Aorta (tissue), 5 donors: ENCODE measurements around the gene LPIN2. TPM values are rescaled to one million over a fixed set of nuclear protein-coding genes. Genes with fewer than 3 reads are reported as not detected.
"Not testable (repeated sequence)": the region's sequence is repeated elsewhere in the genome, so short reads cannot be mapped to it uniquely, and the experiment has no call there.

Experiments used
- ATAC-seq: fragments of 200-7000 bp; cut with Tn5 transposase; one replicate; pipeline ENCODE4 v1.9.1; 2022; ENCODE audit warnings: moderate library complexity; ENCODE audit not compliant: low FRiP score
- DNase-seq, 2 donors: peaks; one replicate each; pipeline ENCODE4 v3.0.0-alpha.2; 2020
- H3K27ac ChIP-seq, 2 donors: one replicate each; pipeline ENCODE4 v1.5.1; 2013; ENCODE audit warnings: low read length in 2 of 2, mild to moderate bottlenecking in 2 of 2, moderate library complexity in 2 of 2, control low read depth in 1 of 2, inconsistent platforms in 1 of 2, low read depth in 1 of 2
- H3K27me3 ChIP-seq, 2 donors: one replicate each; pipeline ENCODE4 v1.6.1; 2013; ENCODE audit warnings: control low read depth in 1 of 2, low read length in 1 of 2, mild to moderate bottlenecking in 1 of 2, moderate library complexity in 1 of 2; ENCODE audit not compliant: insufficient read depth in 2 of 2, control insufficient read depth in 1 of 2
- H3K36me3 ChIP-seq, 2 donors: one replicate each; pipeline ENCODE4 v1.6.1; 2013; ENCODE audit warnings: control low read depth in 1 of 2, low read length in 1 of 2, mild to moderate bottlenecking in 1 of 2; ENCODE audit not compliant: insufficient read depth in 2 of 2, control insufficient read depth in 1 of 2
- H3K4me1 ChIP-seq, 2 donors: one replicate each; pipeline ENCODE4 v1.6.1; 2013; ENCODE audit warnings: low read length in 2 of 2, control low read depth in 1 of 2, mild to moderate bottlenecking in 1 of 2, moderate library complexity in 1 of 2; ENCODE audit not compliant: insufficient read depth in 2 of 2, control insufficient read depth in 1 of 2
- H3K4me3 ChIP-seq, 2 donors: one replicate each; pipeline ENCODE4 v1.5.1; 2013; ENCODE audit warnings: low read length in 2 of 2, control low read depth in 1 of 2, mild to moderate bottlenecking in 1 of 2
- H3K9me3 ChIP-seq: one replicate; pipeline ENCODE4 v1.6.1; 2013; ENCODE audit warnings: mild to moderate bottlenecking, low read length; ENCODE audit not compliant: control insufficient read depth
- WGBS, 2 donors: extraction: QIAGEN DNeasy Blood & Tissue Kit; methylation state at CpG; one replicate each; pipeline ENCODE4 v1.1.7; 2013; 5-methylcytosine and 5-hydroxymethylcytosine counted together
- intact Hi-C, 2 donors: fragments of 100-400 bp; cut with DNase I; formaldehyde crosslinking; loops; one replicate each; pipeline versions ENCODE4 v1.14.2 to v1.15.0; 2022
- polyA plus RNA-seq, 2 donors: library from polyadenylated mRNA; stranded (reverse); fragments of 200-250 nt; gene quantifications; one replicate each; pipeline ENCODE4 v1.2.3, GENCODE V29; 2013
- total RNA-seq, 2 donors: library from RNA; stranded (reverse); fragmentation: NEBNext Ultra II Directional; extraction: Animal tissue kit (Norgen Biotek cat#: 25700); gene quantifications; one replicate each; pipeline ENCODE4 v1.2.1, GENCODE V29; 2021
- donor health status: healthy with polysubstance abuse.
- donor health status: Bipolar disorder and iron deficiency.
- donor health status: DM: no; HTN: no; CAD: no.
- donor health status: DM: no; HTN: no; CAD: no.
- donor health status: DM: yes; HTN: yes; CAD: no.

Gene LPIN2
- total and polyA plus RNA-seq, 4 donors, result 9.1 to 42.4 (median 25.7) TPM

- ATAC-seq, H3K9me3 ChIP-seq, DNase-seq, H3K27me3 ChIP-seq, H3K27ac ChIP-seq, H3K4me1 ChIP-seq, H3K4me3 ChIP-seq, H3K36me3 ChIP-seq, intact Hi-C loops: not testable (repeated sequence)
- WGBS, 2 donors, result 86 to 88% methylated on average over 8 of the region's 8 CpGs
Measured at GRCh38 chr18:3003766-3004165, 9.2 kb downstream of the LPIN2 start.

- Histone ChIP-seq H3K4me3 (no peak overlapping the region), H3K4me1 (no peaks in the 10 kb centered on the region), H3K27me3 (no peaks in the 10 kb centered on the region), H3K27ac (no peak overlapping the region), H3K36me3 (no peaks in the 10 kb centered on the region), H3K9me3 (no peaks in the 10 kb centered on the region)
- no peak for ATAC-seq
- WGBS, 2 donors, result 38% methylated on average over 5 of the region's 5 CpGs
- intact Hi-C loops, result no loop called here
- DNase-seq, result no peak
Measured at GRCh38 chr18:3002732-3003131, 10.2 kb downstream of the LPIN2 start.

- intact Hi-C loops, result no loop called here
- peak; percentile 6 for ATAC-seq
- Histone ChIP-seq H3K4me1 (peaks cover 4 to 5% of the 10 kb centered on the region in 2 donors), H3K4me3 (no peak overlapping the region), H3K36me3 (no peaks in the 10 kb centered on the region), H3K27ac (peak overlapping the region; percentile 55 to 98), H3K27me3 (no peaks in the 10 kb centered on the region), H3K9me3 (no peaks in the 10 kb centered on the region)
- DNase-seq, result no peak
- 27 to 28% methylated on average over 3 of the region's 3 CpGs for WGBS, 2 donors
Measured at GRCh38 chr18:2998644-2999043, 14.3 kb downstream of the LPIN2 start.

GRCh38 chr18:2997846-2998564, 14.9 kb downstream of the LPIN2 start:
- WGBS, 2 donors, result 3 to 7% methylated on average over 4 of the region's 4 CpGs
- peak overlapping the region; percentile 55 to 98 for H3K27ac ChIP-seq
- no peak overlapping the region for H3K4me3 ChIP-seq
- peaks cover 4 to 5% of the 10 kb centered on the region in 2 donors for H3K4me1 ChIP-seq
- H3K27me3 ChIP-seq, result no peaks in the 10 kb centered on the region
- DNase-seq (no peak), ATAC-seq (peak; percentile 81)
- intact Hi-C loops, result no loop called here
- H3K9me3 ChIP-seq, result no peaks in the 10 kb centered on the region
- no peaks in the 10 kb centered on the region for H3K36me3 ChIP-seq

GRCh38 chr18:2997429-2997828, 15.5 kb downstream of the LPIN2 start:
- Histone ChIP-seq H3K9me3 (no peaks in the 10 kb centered on the region), H3K4me3 (no peak overlapping the region), H3K27ac (peak overlapping the region; percentile 55 to 85), H3K27me3 (no peaks in the 10 kb centered on the region), H3K4me1 (peaks cover 4 to 5% of the 10 kb centered on the region in 2 donors), H3K36me3 (no peaks in the 10 kb centered on the region)
- intact Hi-C loops, result no loop called here
- ATAC-seq, result no peak
- DNase-seq, result no peak

GRCh38 chr18:2994603-2995432, 18.1 kb downstream of the LPIN2 start:
- intact Hi-C loops, result loop anchor here (5.0 kb wide), 1 partner anchor 67 kb away; no protein-coding TSS in a partner anchor
- Histone ChIP-seq H3K4me3 (no peak overlapping the region), H3K9me3 (no peaks in the 10 kb centered on the region), H3K27me3 (no peaks in the 10 kb centered on the region), H3K27ac (peak overlapping the region in 1 of 2 donors; percentile 35), H3K36me3 (no peaks in the 10 kb centered on the region), H3K4me1 (peaks cover 4 to 5% of the 10 kb centered on the region in 2 donors)
- DNase-seq, result peak; percentile 66 to 86
- 24 to 32% methylated on average over 6 of the region's 6 CpGs for WGBS, 2 donors
- ATAC-seq, result no peak

GRCh38 chr18:2994020-2994589, 18.8 kb downstream of the LPIN2 start:
- DNase-seq (no peak), ATAC-seq (no peak)
- WGBS, 2 donors, result 81 to 86% methylated on average over 2 of the region's 2 CpGs
- intact Hi-C loops, result loop anchor here (5.0 kb wide), 1 partner anchor 68 kb away; no protein-coding TSS in a partner anchor
- H3K27me3 ChIP-seq, result no peaks in the 10 kb centered on the region
- H3K27ac ChIP-seq, result peak overlapping the region; percentile 34 to 43
- H3K4me3 ChIP-seq, result no peak overlapping the region
- peaks cover 4 to 5% of the 10 kb centered on the region in 2 donors for H3K4me1 ChIP-seq
- no peaks in the 10 kb centered on the region for H3K9me3 ChIP-seq
- no peaks in the 10 kb centered on the region for H3K36me3 ChIP-seq

GRCh38 chr18:2992995-2993877, 19.7 kb downstream of the LPIN2 start:
- ATAC-seq (no peak), DNase-seq (no peak)
- Histone ChIP-seq H3K27ac (no peak overlapping the region), H3K27me3 (no peaks in the 10 kb centered on the region), H3K4me1 (peaks cover 4 to 5% of the 10 kb centered on the region in 2 donors), H3K4me3 (no peak overlapping the region), H3K36me3 (no peaks in the 10 kb centered on the region), H3K9me3 (no peaks in the 10 kb centered on the region)
- intact Hi-C loops, result loop anchor here (5.0 kb wide), 1 partner anchor 69 kb away; no protein-coding TSS in a partner anchor
- WGBS, 2 donors, result 84 to 94% methylated on average over 6 of the region's 6 CpGs
